Measurements from ENCODE around the gene DCHS2.

GRCh38 chr4:154528869-154529268, 37.3 kb upstream of the DCHS2 start:
- TF ChIP-seq SUZ12 (IDR thresholded peaks at IDR 0.05; ENCODE audit: extremely low read depth, insufficient read depth, insufficient read length): no peak
- TF ChIP-seq YY1 (IDR thresholded peaks at IDR 0.05; ENCODE audit: insufficient read depth, insufficient read length): no peak

Measured in NT2/D1 (cell line).